ENCODE results near the gene TRPC4AP.

- TF ChIP-seq, protein P1, sequence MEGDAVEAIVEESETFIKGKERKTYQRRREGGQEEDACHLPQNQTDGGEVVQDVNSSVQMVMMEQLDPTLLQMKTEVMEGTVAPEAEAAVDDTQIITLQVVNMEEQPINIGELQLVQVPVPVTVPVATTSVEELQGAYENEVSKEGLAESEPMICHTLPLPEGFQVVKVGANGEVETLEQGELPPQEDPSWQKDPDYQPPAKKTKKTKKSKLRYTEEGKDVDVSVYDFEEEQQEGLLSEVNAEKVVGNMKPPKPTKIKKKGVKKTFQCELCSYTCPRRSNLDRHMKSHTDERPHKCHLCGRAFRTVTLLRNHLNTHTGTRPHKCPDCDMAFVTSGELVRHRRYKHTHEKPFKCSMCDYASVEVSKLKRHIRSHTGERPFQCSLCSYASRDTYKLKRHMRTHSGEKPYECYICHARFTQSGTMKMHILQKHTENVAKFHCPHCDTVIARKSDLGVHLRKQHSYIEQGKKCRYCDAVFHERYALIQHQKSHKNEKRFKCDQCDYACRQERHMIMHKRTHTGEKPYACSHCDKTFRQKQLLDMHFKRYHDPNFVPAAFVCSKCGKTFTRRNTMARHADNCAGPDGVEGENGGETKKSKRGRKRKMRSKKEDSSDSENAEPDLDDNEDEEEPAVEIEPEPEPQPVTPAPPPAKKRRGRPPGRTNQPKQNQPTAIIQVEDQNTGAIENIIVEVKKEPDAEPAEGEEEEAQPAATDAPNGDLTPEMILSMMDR (IDR thresholded peaks at IDR 0.05) = no peak
- TF ChIP-seq POLR2A (IDR thresholded peaks at IDR 0.05) = no peak
Observed at GRCh38 chr20:35039146-35039545, 53.5 kb downstream of the TRPC4AP start.
